Measurements from ENCODE around the gene MAGEF1.

MAGEF1 gene

GRCh38 chr3:184748219-184749135 lies 36.6 kb upstream of the MAGEF1 start:
- in situ Hi-C loops (cut with MboI; ENCODE audit: low pct_unique_long_range_greater_than_20kb, low sequenced_read_pairs, unreplicated experiment) = no loop called here
- TF ChIP-seq, protein P1, sequence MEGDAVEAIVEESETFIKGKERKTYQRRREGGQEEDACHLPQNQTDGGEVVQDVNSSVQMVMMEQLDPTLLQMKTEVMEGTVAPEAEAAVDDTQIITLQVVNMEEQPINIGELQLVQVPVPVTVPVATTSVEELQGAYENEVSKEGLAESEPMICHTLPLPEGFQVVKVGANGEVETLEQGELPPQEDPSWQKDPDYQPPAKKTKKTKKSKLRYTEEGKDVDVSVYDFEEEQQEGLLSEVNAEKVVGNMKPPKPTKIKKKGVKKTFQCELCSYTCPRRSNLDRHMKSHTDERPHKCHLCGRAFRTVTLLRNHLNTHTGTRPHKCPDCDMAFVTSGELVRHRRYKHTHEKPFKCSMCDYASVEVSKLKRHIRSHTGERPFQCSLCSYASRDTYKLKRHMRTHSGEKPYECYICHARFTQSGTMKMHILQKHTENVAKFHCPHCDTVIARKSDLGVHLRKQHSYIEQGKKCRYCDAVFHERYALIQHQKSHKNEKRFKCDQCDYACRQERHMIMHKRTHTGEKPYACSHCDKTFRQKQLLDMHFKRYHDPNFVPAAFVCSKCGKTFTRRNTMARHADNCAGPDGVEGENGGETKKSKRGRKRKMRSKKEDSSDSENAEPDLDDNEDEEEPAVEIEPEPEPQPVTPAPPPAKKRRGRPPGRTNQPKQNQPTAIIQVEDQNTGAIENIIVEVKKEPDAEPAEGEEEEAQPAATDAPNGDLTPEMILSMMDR (IDR thresholded peaks at IDR 0.05; ENCODE audit: extremely low read depth, insufficient read depth, missing control alignments) = no peak
- peak; percentile 53 for DNase-seq (ENCODE audit: low spot score)

DNA sequence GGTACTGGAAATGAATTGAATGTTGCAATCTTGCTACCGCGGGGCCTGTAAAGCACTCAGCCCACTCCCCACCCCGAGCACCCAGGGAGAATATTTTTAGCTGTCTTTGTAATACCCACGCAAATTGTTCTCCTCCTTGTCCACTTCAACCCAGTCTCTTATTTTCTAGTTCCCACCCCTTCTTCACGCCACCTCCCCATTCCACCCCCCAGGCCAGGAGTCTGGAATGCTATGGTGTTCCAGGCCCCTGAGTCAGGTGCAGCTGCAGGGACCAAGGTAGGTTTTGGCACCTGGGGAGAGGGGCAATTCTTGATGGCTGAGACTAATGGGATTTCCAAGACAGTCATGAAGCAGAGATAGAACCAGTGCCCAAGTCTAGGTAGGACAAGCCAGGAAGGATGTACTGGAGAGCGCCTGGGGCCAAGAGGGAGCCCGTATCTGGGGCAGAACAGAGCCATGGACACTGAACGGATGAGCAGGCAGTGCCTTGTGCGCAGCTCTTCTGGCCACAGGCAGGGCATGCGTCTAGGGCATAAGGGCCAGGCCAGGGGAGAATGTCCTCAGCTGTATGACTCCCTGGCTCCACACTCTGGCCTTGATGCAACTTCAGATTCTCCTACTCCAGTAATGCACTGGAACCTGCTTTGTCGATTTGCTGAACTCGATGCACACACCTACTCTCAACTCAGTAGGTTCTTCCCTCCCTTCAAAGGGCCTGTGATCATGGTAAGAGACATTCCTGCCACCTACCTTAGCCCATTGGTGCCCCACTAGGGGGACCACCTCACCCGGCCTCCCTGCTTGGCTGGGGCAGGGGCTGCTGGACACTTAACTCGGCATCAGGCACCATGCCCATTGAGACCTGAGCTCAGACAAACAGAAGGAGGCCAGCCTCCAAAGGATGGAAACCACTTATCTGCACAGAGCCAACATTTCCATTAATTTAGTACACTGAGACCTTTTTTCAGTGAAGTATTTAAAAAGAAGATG lies 34.6 kb upstream of the MAGEF1 start:
- DNase-seq (ENCODE audit: low spot score) = no peak
- TF ChIP-seq, protein P1 (IDR thresholded peaks at IDR 0.05; ENCODE audit: extremely low read depth, insufficient read depth, missing control alignments) = no peak
- in situ Hi-C loops (cut with MboI; ENCODE audit: low pct_unique_long_range_greater_than_20kb, low sequenced_read_pairs, unreplicated experiment) = no loop called here

- DNase-seq (ENCODE audit: low spot score) = no peak
- TF ChIP-seq, protein P1 (IDR thresholded peaks at IDR 0.05; ENCODE audit: extremely low read depth, insufficient read depth, missing control alignments) = no peak
- in situ Hi-C loops (cut with MboI; ENCODE audit: low pct_unique_long_range_greater_than_20kb, low sequenced_read_pairs, unreplicated experiment) = no loop called here
These were observed 33.7 kb upstream of the MAGEF1 start for GRCh38 chr3:184745526-184745925.

GRCh38 chr3:184743248-184743647 lies 31.4 kb upstream of the MAGEF1 start:
- TF ChIP-seq, protein P1 (IDR thresholded peaks at IDR 0.05; ENCODE audit: extremely low read depth, insufficient read depth, missing control alignments) = no peak
- DNase-seq (ENCODE audit: low spot score) = no peak
- in situ Hi-C loops (cut with MboI; ENCODE audit: low pct_unique_long_range_greater_than_20kb, low sequenced_read_pairs, unreplicated experiment) = no loop called here

- TF ChIP-seq, protein P1 (IDR thresholded peaks at IDR 0.05; ENCODE audit: extremely low read depth, insufficient read depth, missing control alignments) = no peak
- DNase-seq (ENCODE audit: low spot score) = no peak
- in situ Hi-C loops (cut with MboI; ENCODE audit: low pct_unique_long_range_greater_than_20kb, low sequenced_read_pairs, unreplicated experiment) = no loop called here
These were observed 30.8 kb upstream of the MAGEF1 start for GRCh38 chr3:184742676-184743135.

All from GM13977 (cell line).